ENCODE data around the gene SERPINI1. TPM values are rescaled to one million over a fixed set of nuclear protein-coding genes. Genes with fewer than 3 reads are reported as not detected.
"Not testable (repeated sequence)": the region's sequence is repeated elsewhere in the genome, so short reads cannot be mapped to it uniquely, and the experiment has no call there.

The SERPINI1 gene
- polyA plus RNA-seq, 3 donors: 0.12 to 1.6 (median 0.27) TPM

GRCh38 chr3:167823738-167824137, 88.2 kb downstream of the SERPINI1 start:
- no peaks in the 10 kb centered on the region for H3K4me1 Mint-ChIP-seq
- no peak overlapping the region for H3K27ac ChIP-seq (ENCODE audit: low read depth in 1 of 2, low read length in 2 of 2)
- no peak overlapping the region for H3K4me2 ChIP-seq (replicated peaks; ENCODE audit: extremely low read depth, low read length, poor library complexity, severe bottlenecking)
- no peak for DNase-seq
- intact Hi-C loops (cut with micrococcal nuclease): no loop called here
- H3K9me3 Mint-ChIP-seq: peaks cover 0 to 4% (median 0%) of the 10 kb centered on the region in 7 donors
- no peaks in the 10 kb centered on the region for H3K4me1 ChIP-seq (ENCODE audit: control insufficient read depth in 1 of 2, insufficient read depth in 2 of 2, low read length in 2 of 2)
- no peaks in the 10 kb centered on the region for H3K27me3 ChIP-seq (ENCODE audit: control insufficient read depth in 2 of 2, insufficient read depth in 2 of 2, low read length in 2 of 2)
- H3K36me3 Mint-ChIP-seq: no peaks in the 10 kb centered on the region
- H3K4me3 ChIP-seq (replicated peaks in 1 of 3; ENCODE audit: low read depth in 2 of 3, low read length in 3 of 3): no peak overlapping the region
- H2AFZ ChIP-seq (ENCODE audit: insufficient read depth, low read depth, low read length, poor library complexity, severe bottlenecking): no peak overlapping the region
- H3K9me3 ChIP-seq (replicated peaks in 1 of 2; ENCODE audit: control insufficient read depth in 1 of 2, insufficient read depth in 1 of 2, low read length in 2 of 2): peaks cover 0 to 4% of the 10 kb centered on the region in 2 donors
- H3K27me3 Mint-ChIP-seq (ENCODE audit: low read depth in 3 of 3): peaks cover 0 to 2% (median 0%) of the 10 kb centered on the region in 3 donors
- no peak overlapping the region for H3K9ac ChIP-seq (ENCODE audit: insufficient read depth, low read length, poor library complexity, severe bottlenecking)
- no peaks in the 10 kb centered on the region for H3K79me2 ChIP-seq (ENCODE audit: insufficient read depth, low read length)
- H3K4me3 Mint-ChIP-seq: no peak overlapping the region
- H3K27ac Mint-ChIP-seq: no peak overlapping the region
- TF ChIP-seq CTCF (IDR thresholded peaks at IDR 0.05): no peak
- WGBS (ENCODE audit: insufficient coverage): no CpG with 5 or more reads among the region's 3 CpGs
- no peaks in the 10 kb centered on the region for H4K20me1 ChIP-seq (ENCODE audit: insufficient read depth, low read length)
- H3K36me3 ChIP-seq (replicated peaks in 1 of 2; ENCODE audit: control insufficient read depth in 1 of 2, insufficient read depth in 2 of 2, low read length in 2 of 2): no peaks in the 10 kb centered on the region

DNA sequence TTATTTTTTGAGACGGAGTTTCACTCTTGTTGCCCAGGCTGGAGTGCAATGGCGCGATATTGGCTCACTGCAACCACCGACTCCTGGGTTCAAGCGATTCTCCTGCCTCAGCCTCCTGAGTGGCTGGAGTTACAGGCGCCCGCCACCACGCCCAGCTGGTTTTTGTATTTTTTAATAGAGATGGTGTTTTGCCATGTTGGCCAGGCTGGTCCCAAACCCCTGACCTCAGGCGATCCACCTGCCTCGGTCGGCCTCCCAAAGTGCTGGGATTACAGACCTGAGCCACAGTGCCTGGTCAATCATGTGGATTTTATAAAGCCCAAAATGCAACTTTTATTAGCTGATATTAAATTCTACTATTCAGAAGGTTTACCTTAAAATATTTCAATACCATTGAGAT, 92.1 kb downstream of the SERPINI1 start:
- H3K79me2 ChIP-seq (ENCODE audit: insufficient read depth, low read length); H3K9ac ChIP-seq (ENCODE audit: insufficient read depth, low read length, poor library complexity, severe bottlenecking); H3K36me3 Mint-ChIP-seq; H3K4me1 Mint-ChIP-seq; H2AFZ ChIP-seq (ENCODE audit: insufficient read depth, low read depth, low read length, poor library complexity, severe bottlenecking); H3K36me3 ChIP-seq (replicated peaks in 1 of 2; ENCODE audit: control insufficient read depth in 1 of 2, insufficient read depth in 2 of 2, low read length in 2 of 2); H3K4me2 ChIP-seq (replicated peaks; ENCODE audit: extremely low read depth, low read length, poor library complexity, severe bottlenecking); H3K9me3 Mint-ChIP-seq; H3K4me3 Mint-ChIP-seq; H3K27me3 ChIP-seq (ENCODE audit: control insufficient read depth in 2 of 2, insufficient read depth in 2 of 2, low read length in 2 of 2); H3K27me3 Mint-ChIP-seq (ENCODE audit: low read depth in 3 of 3); H4K20me1 ChIP-seq (ENCODE audit: insufficient read depth, low read length); H3K4me3 ChIP-seq (replicated peaks in 1 of 3; ENCODE audit: low read depth in 2 of 3, low read length in 3 of 3); H3K27ac ChIP-seq (ENCODE audit: low read depth in 1 of 2, low read length in 2 of 2); H3K27ac Mint-ChIP-seq; H3K4me1 ChIP-seq (ENCODE audit: control insufficient read depth in 1 of 2, insufficient read depth in 2 of 2, low read length in 2 of 2); DNase-seq; intact Hi-C loops (cut with micrococcal nuclease); H3K9me3 ChIP-seq (replicated peaks in 1 of 2; ENCODE audit: control insufficient read depth in 1 of 2, insufficient read depth in 1 of 2, low read length in 2 of 2): not testable (repeated sequence)
- 100% methylated on average over 4 of the region's 11 CpGs for WGBS (ENCODE audit: insufficient coverage)

Measured in CD14-positive monocyte (primary cell).